Mucosa of rectum (tissue), 2 donors: Measurements from ENCODE around the gene PLAC8L1.
"Not testable (repeated sequence)": the region's sequence is repeated elsewhere in the genome, so short reads cannot be mapped to it uniquely, and the experiment has no call there.

ENCODE experiments used
- H3K27ac ChIP-seq, 2 donors: one replicate each; pipeline ENCODE4 v1.7.0; 2013; ENCODE audit warnings: inconsistent platforms in 2 of 2, low read depth in 2 of 2, low read length in 2 of 2
- H3K27me3 ChIP-seq, 2 donors: one replicate each; pipeline ENCODE4 v1.7.0; 2013; ENCODE audit warnings: low read length in 2 of 2; ENCODE audit not compliant: control insufficient read depth in 2 of 2, insufficient read depth in 2 of 2
- H3K36me3 ChIP-seq, 2 donors: one replicate each; pipeline ENCODE4 v1.7.0; 2013; ENCODE audit warnings: low read length in 2 of 2; ENCODE audit not compliant: control insufficient read depth in 2 of 2, insufficient read depth in 2 of 2
- H3K4me1 ChIP-seq, 2 donors: one replicate each; pipeline ENCODE4 v1.7.0; 2013; ENCODE audit warnings: low read length in 2 of 2, mild to moderate bottlenecking in 1 of 2; ENCODE audit not compliant: control insufficient read depth in 2 of 2, insufficient read depth in 2 of 2
- H3K4me3 ChIP-seq, 2 donors: one replicate each; pipeline ENCODE4 v1.7.0; 2013; ENCODE audit warnings: low read length in 2 of 2
- H3K9ac ChIP-seq, 2 donors: one replicate each; pipeline ENCODE4 v1.7.0; 2013; ENCODE audit warnings: low read length in 2 of 2, low read depth in 1 of 2, mild to moderate bottlenecking in 1 of 2
- H3K9me3 ChIP-seq, 2 donors: one replicate each; pipeline ENCODE4 v1.7.0; 2013; ENCODE audit warnings: low read length in 2 of 2; ENCODE audit not compliant: control insufficient read depth in 2 of 2
- donor health status: healthy.
- donor health status: Normal muscosa, but diverticular disease.

The PLAC8L1 gene

GRCh38 chr5:146112476-146112875 lies 7.1 kb upstream of the PLAC8L1 start:
- Histone ChIP-seq H3K4me3 (no peak overlapping the region), H3K9ac (no peak overlapping the region), H3K27ac (no peak overlapping the region), H3K9me3 (no peaks in the 10 kb centered on the region), H3K27me3 (no peaks in the 10 kb centered on the region), H3K36me3 (peaks cover 13 to 20% of the 10 kb centered on the region in 2 donors), H3K4me1 (no peaks in the 10 kb centered on the region)

GRCh38 chr5:146111409-146111808 lies 6.0 kb upstream of the PLAC8L1 start:
- H3K36me3 ChIP-seq: peaks cover 9 to 18% of the 10 kb centered on the region in 2 donors
- H3K4me3 ChIP-seq: no peak overlapping the region
- no peaks in the 10 kb centered on the region for H3K9me3 ChIP-seq
- no peaks in the 10 kb centered on the region for H3K27me3 ChIP-seq
- no peak overlapping the region for H3K9ac ChIP-seq
- no peak overlapping the region for H3K27ac ChIP-seq
- no peaks in the 10 kb centered on the region for H3K4me1 ChIP-seq

GRCh38 chr5:146109379-146109778 lies 4.0 kb upstream of the PLAC8L1 start:
- no peaks in the 10 kb centered on the region for H3K27me3 ChIP-seq
- H3K27ac ChIP-seq: no peak overlapping the region
- peaks cover 4 to 15% of the 10 kb centered on the region in 2 donors for H3K36me3 ChIP-seq
- no peak overlapping the region for H3K9ac ChIP-seq
- H3K4me1 ChIP-seq: no peaks in the 10 kb centered on the region
- no peaks in the 10 kb centered on the region for H3K9me3 ChIP-seq
- H3K4me3 ChIP-seq: no peak overlapping the region

GRCh38 chr5:146108870-146109269 lies 3.5 kb upstream of the PLAC8L1 start:
- H3K27me3 ChIP-seq, H3K27ac ChIP-seq, H3K4me3 ChIP-seq, H3K9ac ChIP-seq, H3K4me1 ChIP-seq, H3K9me3 ChIP-seq: not testable (repeated sequence)
- H3K36me3 ChIP-seq: peaks cover 4 to 11% of the 10 kb centered on the region in 2 donors

- Histone ChIP-seq H3K4me3 (no peak overlapping the region), H3K36me3 (peaks cover 4 to 7% of the 10 kb centered on the region in 2 donors), H3K9me3 (no peaks in the 10 kb centered on the region), H3K27ac (no peak overlapping the region), H3K9ac (no peak overlapping the region), H3K4me1 (no peaks in the 10 kb centered on the region), H3K27me3 (no peaks in the 10 kb centered on the region)
These were observed 2.5 kb upstream of the PLAC8L1 start for GRCh38 chr5:146107901-146108300.

GRCh38 chr5:146103594-146103993 lies 1.8 kb downstream of the PLAC8L1 start:
- Histone ChIP-seq H3K27ac (no peak overlapping the region), H3K4me1 (no peaks in the 10 kb centered on the region), H3K4me3 (no peak overlapping the region), H3K27me3 (no peaks in the 10 kb centered on the region), H3K9me3 (no peaks in the 10 kb centered on the region), H3K9ac (no peak overlapping the region), H3K36me3 (peaks cover 0 to 2% of the 10 kb centered on the region in 2 donors)

- H3K4me3 ChIP-seq: no peak overlapping the region
- no peak overlapping the region for H3K27ac ChIP-seq
- no peaks in the 10 kb centered on the region for H3K27me3 ChIP-seq
- H3K4me1 ChIP-seq: no peaks in the 10 kb centered on the region
- H3K9ac ChIP-seq: no peak overlapping the region
- H3K36me3 ChIP-seq: peaks cover 0 to 2% of the 10 kb centered on the region in 2 donors
- H3K9me3 ChIP-seq: no peaks in the 10 kb centered on the region
These were observed 3.7 kb downstream of the PLAC8L1 start for GRCh38 chr5:146101646-146102045.

GRCh38 chr5:146098047-146098446 lies 7.3 kb downstream of the PLAC8L1 start:
- H3K4me3 ChIP-seq: no peak overlapping the region
- no peak overlapping the region for H3K9ac ChIP-seq
- H3K4me1 ChIP-seq: no peaks in the 10 kb centered on the region
- no peaks in the 10 kb centered on the region for H3K36me3 ChIP-seq
- H3K9me3 ChIP-seq: no peaks in the 10 kb centered on the region
- H3K27me3 ChIP-seq: no peaks in the 10 kb centered on the region
- no peak overlapping the region for H3K27ac ChIP-seq

- no peak overlapping the region for H3K27ac ChIP-seq
- H3K9me3 ChIP-seq: no peaks in the 10 kb centered on the region
- H3K4me1 ChIP-seq: no peaks in the 10 kb centered on the region
- H3K4me3 ChIP-seq: no peak overlapping the region
- no peaks in the 10 kb centered on the region for H3K27me3 ChIP-seq
- no peak overlapping the region for H3K9ac ChIP-seq
- no peaks in the 10 kb centered on the region for H3K36me3 ChIP-seq
These were observed 13.5 kb downstream of the PLAC8L1 start for GRCh38 chr5:146091881-146092280.

GRCh38 chr5:146089287-146089686 lies 16.1 kb downstream of the PLAC8L1 start:
- Histone ChIP-seq H3K27me3 (no peaks in the 10 kb centered on the region), H3K9me3 (no peaks in the 10 kb centered on the region), H3K27ac (no peak overlapping the region), H3K36me3 (no peaks in the 10 kb centered on the region), H3K4me3 (no peak overlapping the region), H3K9ac (no peak overlapping the region), H3K4me1 (no peaks in the 10 kb centered on the region)

GRCh38 chr5:146088098-146088497 lies 17.3 kb downstream of the PLAC8L1 start:
- H3K9me3 ChIP-seq: no peaks in the 10 kb centered on the region
- no peak overlapping the region for H3K4me3 ChIP-seq
- H3K27ac ChIP-seq: no peak overlapping the region
- H3K36me3 ChIP-seq: no peaks in the 10 kb centered on the region
- H3K9ac ChIP-seq: no peak overlapping the region
- no peaks in the 10 kb centered on the region for H3K27me3 ChIP-seq
- H3K4me1 ChIP-seq: no peaks in the 10 kb centered on the region
